WTC11 (cell line): ENCODE data around the gene SLC25A41.

Source experiments
- ETV6 ChIP-seq: sonication (generic); formaldehyde crosslinking; IDR thresholded peaks from 2 replicates; pipeline ENCODE4 v1.8.1; 2022; ENCODE audit warnings: mild to moderate bottlenecking, missing genetic modification reagents
- RELA ChIP-seq: sonication (generic); formaldehyde crosslinking; IDR thresholded peaks from 2 replicates; pipeline ENCODE4 v1.8.1; 2022; ENCODE audit warnings: missing genetic modification reagents, mild to moderate bottlenecking, borderline replicate concordance
- TCF7 ChIP-seq: sonication (generic); formaldehyde crosslinking; IDR thresholded peaks from 2 replicates; pipeline ENCODE4 v1.8.0; 2022; ENCODE audit warnings: mild to moderate bottlenecking, low read depth, missing genetic modification reagents, moderate library complexity
- ZNF263 ChIP-seq: sonication (generic); formaldehyde crosslinking; IDR thresholded peaks from 2 replicates; pipeline ENCODE4 v1.8.1; 2022; ENCODE audit warnings: low read depth, mild to moderate bottlenecking, moderate library complexity, missing genetic modification reagents
- TF ChIP-seq, protein P1 (sequence below): fragments of 200-600 bp; IDR thresholded peaks from 2 replicates; pipeline ENCODE4 v1.8.0; 2022; ENCODE audit warnings: antibody characterized with exemption
- TF ChIP-seq, protein P2 (sequence below): sonication (generic); formaldehyde crosslinking; IDR thresholded peaks from 2 replicates; pipeline ENCODE4 v1.8.1; 2023; ENCODE audit warnings: mild to moderate bottlenecking, missing genetic modification reagents, moderate library complexity

- TF ChIP-seq, protein P1, sequence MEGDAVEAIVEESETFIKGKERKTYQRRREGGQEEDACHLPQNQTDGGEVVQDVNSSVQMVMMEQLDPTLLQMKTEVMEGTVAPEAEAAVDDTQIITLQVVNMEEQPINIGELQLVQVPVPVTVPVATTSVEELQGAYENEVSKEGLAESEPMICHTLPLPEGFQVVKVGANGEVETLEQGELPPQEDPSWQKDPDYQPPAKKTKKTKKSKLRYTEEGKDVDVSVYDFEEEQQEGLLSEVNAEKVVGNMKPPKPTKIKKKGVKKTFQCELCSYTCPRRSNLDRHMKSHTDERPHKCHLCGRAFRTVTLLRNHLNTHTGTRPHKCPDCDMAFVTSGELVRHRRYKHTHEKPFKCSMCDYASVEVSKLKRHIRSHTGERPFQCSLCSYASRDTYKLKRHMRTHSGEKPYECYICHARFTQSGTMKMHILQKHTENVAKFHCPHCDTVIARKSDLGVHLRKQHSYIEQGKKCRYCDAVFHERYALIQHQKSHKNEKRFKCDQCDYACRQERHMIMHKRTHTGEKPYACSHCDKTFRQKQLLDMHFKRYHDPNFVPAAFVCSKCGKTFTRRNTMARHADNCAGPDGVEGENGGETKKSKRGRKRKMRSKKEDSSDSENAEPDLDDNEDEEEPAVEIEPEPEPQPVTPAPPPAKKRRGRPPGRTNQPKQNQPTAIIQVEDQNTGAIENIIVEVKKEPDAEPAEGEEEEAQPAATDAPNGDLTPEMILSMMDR, result no peak
- TF ChIP-seq RELA (CRISPR knock-in tag) (no peak), TCF7 (CRISPR knock-in tag) (no peak), ZNF263 (no peak), ETV6 (CRISPR knock-in tag) (no peak)
- TF ChIP-seq, protein P2, sequence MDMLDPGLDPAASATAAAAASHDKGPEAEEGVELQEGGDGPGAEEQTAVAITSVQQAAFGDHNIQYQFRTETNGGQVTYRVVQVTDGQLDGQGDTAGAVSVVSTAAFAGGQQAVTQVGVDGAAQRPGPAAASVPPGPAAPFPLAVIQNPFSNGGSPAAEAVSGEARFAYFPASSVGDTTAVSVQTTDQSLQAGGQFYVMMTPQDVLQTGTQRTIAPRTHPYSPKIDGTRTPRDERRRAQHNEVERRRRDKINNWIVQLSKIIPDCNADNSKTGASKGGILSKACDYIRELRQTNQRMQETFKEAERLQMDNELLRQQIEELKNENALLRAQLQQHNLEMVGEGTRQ (CRISPR knock-in tag), result no peak
Measured at GRCh38 chr19:6480848-6481415, 47.4 kb upstream of the SLC25A41 start.
